Umbilical cord (tissue), 2 donors: Measurements from ENCODE around the gene ZNF599. TPM values are rescaled to one million over a fixed set of nuclear protein-coding genes. Genes with fewer than 3 reads are reported as not detected.
"Not testable (repeated sequence)": the region's sequence is repeated elsewhere in the genome, so short reads cannot be mapped to it uniquely, and the experiment has no call there.

Source experiments
- DNase-seq: peaks from one replicate; pipeline ENCODE4 v3.0.0-alpha.2; 2015; ENCODE audit warnings: low spot score
- total RNA-seq: library from RNA; depleted of rRNA; stranded (reverse); fragments of >200 nt; gene quantifications from one replicate; pipeline ENCODE4 v1.2.3, GENCODE V29; 2014; ENCODE audit warnings: low replicate concordance; ENCODE audit not compliant: insufficient read depth

ZNF599 gene
- 7.2 TPM for total RNA-seq

DNA sequence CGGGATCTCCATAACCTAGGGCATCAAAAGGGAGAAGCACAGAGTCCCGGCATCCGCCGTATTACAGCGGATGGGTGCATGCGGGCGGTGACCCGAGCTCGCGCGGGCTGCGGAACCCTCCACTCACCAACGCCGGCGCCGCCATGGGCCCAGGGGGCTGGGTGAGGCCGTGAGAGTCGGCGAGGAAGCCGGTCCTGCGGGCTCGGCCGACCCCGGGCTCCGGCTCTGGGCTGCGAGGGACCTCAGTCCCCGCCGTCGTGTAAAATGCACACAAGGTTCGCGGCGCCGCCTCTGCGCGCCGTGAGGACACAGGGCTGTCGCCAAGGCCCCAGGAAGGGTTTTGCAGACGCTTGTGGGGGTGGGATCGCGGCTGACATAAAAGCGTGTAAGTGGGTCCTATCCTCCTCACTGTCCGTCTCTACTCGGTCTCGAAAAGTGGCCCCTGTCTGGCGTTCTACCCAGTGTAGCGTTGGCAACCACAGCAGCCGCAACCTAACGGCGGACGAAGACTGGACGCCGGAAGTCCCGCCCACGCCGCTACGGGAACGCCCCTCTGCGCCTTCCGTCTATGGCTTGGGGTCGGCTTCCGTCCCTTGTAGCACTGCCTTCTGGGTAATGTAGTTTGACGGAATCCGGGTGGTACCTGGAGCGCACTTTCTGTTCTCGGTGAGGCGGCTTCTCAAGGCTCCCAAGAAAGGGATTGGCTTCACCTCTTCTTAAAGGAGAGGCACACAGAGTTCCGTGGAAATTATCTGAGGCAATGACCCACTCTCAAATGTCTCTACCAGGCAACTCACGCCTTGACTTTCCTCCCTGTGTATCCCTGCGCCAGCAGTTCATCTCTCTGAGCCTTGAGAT lies at the start of gene ZNF599:
Gene ZNF599 (minus strand): TSS at position 519 of the 858 bp plus-strand sequence. CDS start 374 bp downstream, at position 145.
- DNase-seq = peak; percentile 95

DNA sequence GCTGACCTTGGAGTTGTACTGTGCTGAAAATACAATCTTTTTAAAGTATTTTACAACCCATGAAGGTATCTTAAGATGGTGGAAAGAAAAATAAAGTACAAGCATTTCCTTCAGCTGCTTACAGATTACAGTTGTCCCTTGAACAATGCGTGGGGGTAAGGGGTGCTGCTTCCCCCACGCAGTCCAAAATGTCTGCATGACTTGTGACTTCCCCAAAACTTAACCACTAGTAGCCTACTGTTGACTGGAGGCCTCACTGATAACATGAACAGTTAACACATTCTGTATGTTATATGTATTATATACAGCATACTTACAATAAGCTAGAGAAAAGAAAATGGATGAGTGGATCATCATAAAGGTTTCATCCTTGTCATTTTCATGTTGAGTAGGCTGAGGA lies 45.3 kb upstream of the ZNF599 start:
- no peak for DNase-seq

DNA sequence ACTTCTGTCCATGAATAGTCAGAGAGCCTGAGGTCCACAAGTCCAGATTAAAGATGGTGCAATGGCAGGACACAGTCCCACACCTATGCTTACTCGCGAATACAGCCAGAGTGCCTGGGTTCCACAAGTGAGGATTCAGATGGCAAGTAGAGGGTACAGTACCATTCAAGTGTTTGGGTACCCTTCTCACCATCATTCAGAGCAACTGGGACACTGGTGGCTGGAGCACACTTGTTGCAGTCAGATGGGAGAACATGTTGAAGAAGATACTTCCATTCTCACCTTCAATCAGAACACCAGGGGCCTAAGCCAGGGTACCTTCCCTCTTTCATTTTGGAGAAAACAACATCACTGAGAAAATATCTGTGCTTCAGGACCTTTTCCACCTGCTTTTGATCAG lies 43.7 kb upstream of the ZNF599 start:
- DNase-seq = no peak

DNA sequence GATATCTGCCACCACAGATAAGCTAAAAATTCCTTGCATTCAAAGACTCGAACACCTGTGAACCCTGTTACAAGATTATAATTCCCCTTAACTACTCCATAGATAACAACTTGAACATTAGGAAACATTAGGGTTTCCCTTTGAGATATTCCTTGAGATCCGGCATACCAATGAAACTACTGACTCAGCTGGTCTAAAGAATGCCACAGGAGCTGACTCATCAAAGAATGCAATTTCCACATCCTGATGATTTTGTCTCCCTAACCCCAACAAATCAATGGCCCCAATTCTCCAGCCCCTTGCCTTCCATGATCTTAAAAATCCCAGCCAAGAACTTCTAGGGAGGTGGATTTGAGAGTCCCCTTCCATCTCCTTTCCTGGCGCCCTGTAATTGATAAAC lies 35.6 kb upstream of the ZNF599 start:
- DNase-seq = no peak

DNA sequence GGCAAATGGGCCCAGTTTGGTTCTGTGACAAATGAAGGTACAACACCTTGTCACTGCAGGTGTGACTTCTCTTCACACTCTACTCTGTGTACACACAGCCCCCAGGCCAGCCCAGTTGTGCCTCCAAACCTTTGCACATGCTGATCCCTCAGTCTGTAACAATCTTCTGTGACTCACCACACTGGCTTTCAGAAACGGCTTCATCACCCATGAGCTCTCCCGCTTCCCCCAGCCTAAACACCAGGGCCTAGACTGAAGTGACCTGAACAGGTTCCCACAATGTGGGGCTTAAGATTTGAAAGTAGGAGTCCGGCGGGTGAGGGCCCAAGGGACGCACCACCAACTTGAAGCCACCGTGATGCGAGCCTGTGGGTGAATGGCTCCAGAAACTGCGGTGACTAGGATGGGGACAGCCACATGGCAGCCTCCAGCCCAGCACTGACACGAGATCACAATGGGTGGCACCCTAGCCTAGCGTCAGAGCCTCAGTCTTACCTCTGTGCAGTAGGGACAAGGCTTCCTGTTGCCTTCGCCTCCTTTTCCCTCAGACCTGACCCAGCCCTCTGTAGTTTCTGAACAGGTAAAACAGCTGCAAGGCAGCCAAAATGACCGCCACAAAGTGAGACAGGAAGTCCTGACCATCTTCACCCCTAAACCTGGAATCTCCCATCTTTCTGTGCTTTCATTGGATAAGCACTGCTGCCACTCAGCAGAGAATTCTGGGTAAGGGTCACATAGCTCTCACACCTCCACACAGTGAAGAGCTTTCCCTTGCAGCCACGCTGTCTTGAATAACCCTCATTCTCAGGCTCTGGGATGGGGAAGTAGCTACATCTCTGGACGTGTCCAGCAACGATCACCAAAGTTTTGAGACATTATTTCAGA lies 34.2 kb upstream of the ZNF599 start:
- DNase-seq = no peak

DNA sequence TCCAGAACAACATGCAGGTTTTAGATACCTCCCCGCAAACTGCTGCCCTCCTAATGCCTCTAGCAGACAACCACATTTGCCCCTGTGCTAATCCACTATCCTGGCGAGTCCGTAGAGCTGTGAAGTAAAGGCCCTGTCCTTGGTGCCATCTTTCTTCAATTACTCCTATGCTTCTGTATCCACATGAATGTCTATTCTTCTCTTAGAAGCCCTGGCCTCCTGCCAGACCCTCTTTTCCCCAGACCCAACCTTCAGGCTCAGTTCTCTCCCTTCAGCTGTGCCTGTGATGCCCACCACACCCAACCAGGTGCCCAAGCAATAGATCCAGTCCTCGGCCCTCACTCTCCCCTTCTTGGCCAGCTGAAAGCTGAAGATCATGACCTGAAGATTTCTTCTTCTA lies 31.1 kb upstream of the ZNF599 start:
- DNase-seq = no peak

DNA sequence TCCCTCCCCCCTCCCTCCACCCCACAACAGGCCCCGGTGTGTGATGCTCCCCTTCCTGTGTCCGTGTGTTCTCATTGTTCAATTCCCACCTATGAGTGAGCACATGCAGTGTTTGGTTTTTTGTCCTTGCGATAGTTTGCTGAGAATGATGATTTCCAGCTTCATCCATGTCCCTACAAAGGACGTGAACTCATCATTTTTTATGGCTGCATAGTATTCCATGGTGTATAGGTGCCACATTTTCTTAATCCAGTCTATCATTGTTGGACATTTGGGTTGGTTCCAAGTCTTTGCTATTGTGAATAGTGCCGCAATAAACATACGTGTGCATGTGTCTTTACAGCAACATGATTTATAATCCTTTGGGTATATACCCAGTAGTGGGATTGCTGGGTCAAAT lies 23.9 kb upstream of the ZNF599 start:
- DNase-seq = not testable (repeated sequence)

DNA sequence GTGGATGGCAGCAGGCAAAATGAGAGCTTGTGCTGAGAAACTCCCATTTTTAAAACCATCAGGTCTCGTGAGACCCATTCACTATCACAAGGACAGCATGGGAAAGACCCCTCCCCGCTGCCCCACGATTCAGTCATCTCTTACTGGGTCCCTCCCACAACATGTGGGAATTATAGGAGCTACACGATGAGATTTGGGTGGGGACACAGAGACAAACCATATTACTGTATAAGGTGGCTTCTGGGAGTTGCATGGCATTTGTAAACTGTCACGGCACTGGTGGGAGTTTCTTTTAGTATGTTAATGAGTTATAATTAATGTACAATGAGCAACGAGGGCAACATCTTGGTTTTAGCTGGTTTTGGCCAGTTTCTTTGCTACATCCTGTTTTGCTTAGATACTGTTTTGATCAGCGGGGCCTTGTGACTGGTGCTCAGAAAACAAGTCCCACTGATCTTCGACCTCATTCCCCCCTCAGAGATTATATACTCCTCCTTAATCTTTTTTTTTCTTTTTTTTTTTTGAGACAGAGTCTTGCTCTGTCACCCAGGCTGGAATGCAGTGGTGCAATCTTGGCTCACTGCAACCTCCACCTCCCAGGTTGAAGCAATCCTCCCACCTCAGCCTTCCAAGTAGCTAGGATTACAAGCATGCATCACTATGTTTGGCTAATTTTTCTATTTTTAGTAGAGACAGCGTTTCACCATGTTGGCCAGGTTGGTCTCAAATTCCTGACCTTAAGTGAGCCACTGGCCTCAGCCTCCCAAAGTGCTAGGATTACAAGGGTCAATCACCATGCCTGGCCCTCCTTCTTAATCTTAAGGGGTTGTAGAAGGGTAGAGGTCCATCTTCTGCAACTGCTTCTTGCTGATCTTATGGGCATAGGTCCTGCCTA lies 21.3 kb upstream of the ZNF599 start:
- DNase-seq = no peak

DNA sequence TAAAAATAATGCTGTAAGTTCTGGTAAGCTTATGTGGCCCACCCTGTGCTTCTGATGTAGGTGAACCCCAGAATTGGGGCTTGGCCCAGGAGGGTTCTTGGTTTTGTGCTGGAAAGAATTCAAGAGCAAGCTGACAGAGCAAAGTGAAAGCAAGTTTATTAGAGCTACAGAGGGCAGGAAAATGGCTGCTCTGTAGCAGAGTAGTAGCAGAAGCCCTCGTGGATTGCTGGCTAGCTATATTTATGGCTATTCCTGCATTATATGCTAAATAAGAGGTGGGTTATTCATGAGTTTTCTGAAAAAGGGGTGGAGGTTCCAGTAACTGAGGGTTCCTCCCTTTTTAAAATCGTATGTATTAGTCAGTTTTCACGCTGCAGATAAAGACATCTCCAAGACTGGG lies 20.6 kb upstream of the ZNF599 start:
- no peak for DNase-seq

DNA sequence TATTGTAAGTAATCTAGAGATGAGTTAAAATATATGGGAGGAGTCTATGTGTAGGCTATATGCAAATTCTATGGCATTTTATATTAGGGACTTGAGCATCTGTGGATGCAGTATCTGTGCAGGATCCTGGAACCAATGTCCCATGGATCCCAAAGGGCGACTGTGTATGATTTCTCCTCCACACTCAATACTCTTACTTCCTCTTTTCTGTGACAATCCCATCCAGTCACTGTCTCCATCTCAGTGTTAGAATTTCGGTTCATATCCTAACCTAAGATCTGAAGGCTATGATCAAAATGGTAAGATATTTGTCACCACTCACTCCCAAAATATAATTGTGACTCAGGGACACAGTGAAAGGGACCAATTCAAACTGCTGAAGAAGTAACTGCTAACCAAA lies 15.1 kb upstream of the ZNF599 start:
- DNase-seq = no peak

DNA sequence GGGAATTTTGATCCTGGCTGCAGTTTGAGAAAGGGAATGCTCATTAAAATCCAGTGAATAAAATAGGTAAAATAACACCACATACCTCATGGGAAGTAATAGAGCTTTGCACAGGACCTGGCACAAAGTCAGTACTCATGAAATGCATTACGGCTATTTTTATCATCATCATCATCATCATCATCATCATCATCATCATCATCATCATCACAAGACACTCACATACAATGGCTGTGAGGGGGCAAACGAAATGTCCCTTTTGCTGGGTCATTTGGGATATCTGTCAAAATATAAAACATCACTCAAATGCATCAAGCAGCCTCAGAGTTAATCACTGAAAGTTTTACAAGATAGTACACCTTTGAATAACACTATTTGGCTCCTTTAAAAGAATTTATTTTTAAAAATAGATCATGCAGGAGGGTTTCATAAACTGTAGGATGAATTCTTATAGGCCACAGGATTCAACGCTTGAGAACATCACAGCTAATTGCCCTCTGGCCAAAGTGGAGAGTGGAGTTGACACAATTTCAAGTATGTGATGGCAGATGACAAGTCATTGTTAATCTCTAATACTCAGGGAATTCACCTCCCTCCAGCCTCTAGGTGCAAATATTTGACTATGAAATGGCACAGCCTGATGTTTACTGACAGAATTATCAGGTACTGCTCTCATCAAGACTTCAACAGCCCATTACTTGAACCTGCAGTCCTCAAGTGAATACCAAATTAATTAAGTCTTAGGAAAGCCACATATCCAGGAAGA lies 14.2 kb upstream of the ZNF599 start:
- no peak for DNase-seq

DNA sequence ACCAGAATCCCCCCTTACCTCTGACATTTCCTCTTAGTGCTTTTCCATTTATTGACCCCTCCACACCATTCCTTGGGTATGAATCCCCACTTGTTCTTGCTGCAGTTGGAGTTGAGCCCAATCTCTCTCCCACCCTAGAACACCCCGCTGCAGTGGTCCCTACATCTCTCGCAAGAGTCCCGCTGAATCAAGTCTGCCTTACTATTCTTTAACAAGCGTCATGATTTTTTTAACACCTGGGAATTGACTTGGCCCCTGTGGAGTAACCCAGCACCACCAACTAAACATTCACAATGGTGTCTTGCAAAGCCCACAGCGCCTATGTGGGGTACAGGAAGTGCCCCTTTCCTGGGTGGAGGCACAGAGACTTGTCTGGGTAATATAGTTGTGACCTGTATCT lies 13.2 kb upstream of the ZNF599 start:
- DNase-seq = no peak

DNA sequence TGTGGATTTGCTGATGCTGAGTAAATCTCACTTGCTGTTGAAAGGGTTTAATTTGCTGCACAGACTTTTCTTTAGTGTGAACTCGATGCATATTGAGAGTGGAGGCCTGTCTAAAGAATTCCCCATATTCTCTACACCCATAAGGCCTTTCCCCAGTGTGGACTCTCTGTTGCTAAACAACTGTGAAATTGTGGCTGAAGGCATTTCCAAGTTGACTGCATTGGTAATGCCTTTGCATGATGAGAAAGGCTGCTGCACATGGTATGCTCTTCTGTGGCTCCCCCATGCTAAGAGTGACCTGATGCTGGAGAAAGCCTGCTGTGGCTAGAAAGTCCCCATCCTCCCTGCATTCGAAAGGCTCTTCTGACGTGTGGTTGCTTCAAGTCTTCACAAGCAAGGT lies 6.6 kb upstream of the ZNF599 start:
- no peak for DNase-seq

DNA sequence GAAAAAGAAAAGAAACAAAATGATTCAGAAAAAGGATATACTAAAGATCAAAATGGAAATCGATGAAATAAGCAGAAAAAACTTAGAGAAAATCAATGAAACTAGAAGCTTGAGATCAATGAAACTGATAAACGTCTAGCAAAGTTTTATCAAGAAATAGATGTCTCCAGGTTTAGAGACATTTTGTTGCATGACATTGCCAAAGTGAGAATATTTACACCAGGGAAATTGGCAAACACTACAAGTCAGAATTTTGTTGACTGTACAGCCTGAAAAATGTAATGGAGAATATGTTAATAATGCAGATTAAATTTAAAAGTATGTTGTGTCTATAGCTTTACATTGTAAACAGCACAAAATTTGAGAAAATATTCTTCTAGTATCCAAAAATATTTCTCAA lies 5.3 kb upstream of the ZNF599 start:
- no peak for DNase-seq

DNA sequence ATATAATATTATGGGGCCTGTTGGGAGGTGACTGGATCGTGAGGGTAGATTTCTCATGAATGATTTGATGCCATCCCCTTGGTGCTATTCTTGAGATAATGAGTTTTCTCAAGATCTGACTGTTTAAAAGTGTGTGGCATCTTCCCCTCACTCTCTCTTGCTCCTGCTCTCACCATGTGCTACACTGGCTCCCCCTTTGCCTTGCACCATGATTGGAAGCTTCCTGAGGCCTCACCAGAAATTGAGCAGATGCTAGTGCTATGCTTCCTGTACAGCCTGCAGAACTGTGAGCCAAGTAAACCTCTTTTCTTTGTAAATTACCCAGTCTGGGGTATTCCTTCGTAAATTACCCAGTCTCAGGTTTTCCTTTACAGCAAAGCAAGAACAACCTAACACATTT lies 1.8 kb upstream of the ZNF599 start:
- DNase-seq = no peak

DNA sequence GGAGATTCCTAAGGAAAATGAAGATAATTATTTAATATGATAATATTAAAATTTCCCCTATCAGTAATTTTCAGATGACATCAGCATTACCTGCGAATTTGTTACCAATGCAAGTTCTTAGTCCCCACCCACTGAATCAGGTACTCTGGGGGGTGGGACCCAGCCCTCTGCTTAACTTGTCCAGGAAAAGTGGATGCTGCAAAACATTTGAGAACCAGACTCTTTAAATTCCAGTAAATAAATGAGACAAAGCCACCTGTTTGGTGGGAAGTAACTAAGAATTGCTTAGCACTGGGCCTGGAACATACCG lies 495 bp upstream of the ZNF599 start:
- no peak for DNase-seq

DNA sequence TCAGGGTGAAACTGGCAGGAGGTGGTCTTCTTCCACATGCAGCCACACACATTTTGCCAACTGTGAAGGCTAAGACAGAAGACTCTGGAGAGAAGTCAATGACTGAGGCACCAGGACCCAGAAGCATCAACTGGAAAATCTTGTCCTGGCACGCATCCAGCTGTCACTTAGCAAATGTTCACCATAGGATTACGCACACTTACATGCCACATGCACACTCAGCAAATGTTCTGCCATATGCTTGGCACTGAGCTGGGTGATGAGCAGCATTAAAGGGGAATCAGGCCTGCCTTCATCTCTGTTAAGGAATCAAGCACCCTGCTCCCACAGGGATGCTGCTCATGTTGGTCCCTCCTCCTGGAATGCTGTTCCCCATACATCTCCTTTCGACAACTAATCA lies 5.1 kb downstream of the ZNF599 start:
- no peak for DNase-seq

DNA sequence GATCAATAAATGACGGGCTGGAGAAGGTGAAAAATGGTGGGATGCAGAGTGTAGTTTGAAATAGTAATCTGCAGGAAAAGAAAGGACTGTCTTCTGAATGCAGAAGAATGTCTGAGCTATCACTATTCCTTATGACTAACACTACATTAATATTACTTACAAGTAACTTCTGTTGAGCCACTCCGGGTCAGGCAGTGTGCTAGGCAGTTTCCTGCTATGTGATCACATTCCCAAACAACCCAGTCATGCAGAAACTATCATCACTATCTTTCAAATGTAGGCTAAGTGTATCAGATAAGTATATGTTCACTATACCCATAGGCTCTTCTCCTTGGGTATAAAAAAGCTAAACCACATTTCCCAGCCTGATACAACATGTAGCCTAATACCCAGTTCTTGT lies 6.6 kb downstream of the ZNF599 start:
- DNase-seq = no peak

DNA sequence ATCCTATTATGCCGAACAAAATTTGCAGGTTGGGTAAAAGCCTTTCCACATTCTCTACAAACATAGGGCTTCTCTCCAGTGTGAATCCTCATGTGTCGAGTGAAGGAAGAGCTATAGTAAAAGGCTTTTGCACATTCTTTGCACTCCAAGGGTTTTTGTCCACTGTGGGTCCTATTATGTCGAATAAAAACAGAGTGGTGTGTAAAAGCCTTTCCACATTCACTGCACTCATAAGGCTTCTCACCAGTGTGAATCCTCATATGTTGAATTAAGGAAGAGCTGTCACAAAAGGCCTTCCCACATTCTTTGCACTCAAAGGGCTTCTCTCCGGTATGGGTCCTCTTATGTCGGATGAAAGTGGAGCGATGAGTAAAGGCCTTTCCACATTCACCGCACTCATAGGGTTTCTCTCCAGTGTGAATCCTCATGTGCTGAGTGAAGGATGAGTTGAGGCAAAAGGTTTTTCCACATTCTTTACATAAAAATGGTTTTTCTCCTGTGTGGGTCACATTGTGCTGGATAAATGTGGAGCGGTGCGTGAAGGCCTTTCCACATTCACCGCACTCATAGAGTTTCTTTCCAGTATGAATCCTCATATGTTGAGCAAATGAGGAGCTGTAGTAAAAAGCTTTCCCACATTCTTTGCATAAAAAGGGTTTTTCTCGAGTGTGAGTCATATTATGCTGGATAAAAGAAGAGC lies 13.6 kb downstream of the ZNF599 start:
- no peak for DNase-seq

DNA sequence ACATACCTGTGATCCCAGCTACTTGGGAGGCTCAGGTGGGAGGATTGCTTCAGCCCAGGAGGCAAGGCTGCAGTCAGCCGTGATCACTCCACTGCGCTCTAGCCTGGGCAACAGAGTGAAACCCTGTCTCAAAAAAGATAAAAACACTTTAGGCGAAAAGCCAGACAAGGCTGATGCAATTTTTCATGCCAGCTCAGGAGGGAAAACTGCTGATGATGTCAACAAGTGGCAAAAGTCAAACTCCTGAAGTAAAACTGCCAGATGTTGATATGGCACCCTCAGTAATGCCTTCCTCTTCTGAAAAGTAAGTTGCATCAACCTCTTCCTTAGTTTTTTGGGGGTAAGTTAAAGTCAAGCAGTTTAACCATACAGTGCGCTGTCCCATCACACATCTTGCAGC lies 15.6 kb downstream of the ZNF599 start:
- DNase-seq = no peak
